MG63 (cell line): ENCODE measurements around the gene MIEF2. TPM values are rescaled to one million over a fixed set of nuclear protein-coding genes. Genes with fewer than 3 reads are reported as not detected.
"Not testable (repeated sequence)": the region's sequence is repeated elsewhere in the genome, so short reads cannot be mapped to it uniquely, and the experiment has no call there.

Experiments
- DNase-seq: peaks from one replicate; pipeline ENCODE4 v3.0.0-alpha.2; 2020
- H3K27me3 ChIP-seq: fragments of 250-450 bp; sonication (Bioruptor Pico); 2 replicates; pipeline ENCODE4 v1.5.1; 2020; ENCODE audit warnings: mild to moderate bottlenecking, moderate library complexity
- H3K36me3 ChIP-seq: fragments of 250-450 bp; sonication (Bioruptor Pico); 2 replicates; pipeline ENCODE4 v1.5.1; 2020; ENCODE audit warnings: mild to moderate bottlenecking, moderate library complexity
- H3K4me3 ChIP-seq: fragments of 250-450 bp; sonication (Bioruptor Pico); 2 replicates; pipeline ENCODE4 v1.5.1; 2020; ENCODE audit warnings: mild to moderate bottlenecking, moderate library complexity
- H3K9me3 ChIP-seq: fragments of 250-450 bp; sonication (Bioruptor Pico); 2 replicates; pipeline ENCODE4 v1.5.1; 2020; ENCODE audit warnings: mild to moderate bottlenecking, moderate library complexity
- total RNA-seq: library from RNA; depleted of rRNA; stranded (reverse); fragments of >200 nt; shearing (Covaris generic); gene quantifications from 2 replicates; pipeline ENCODE4 v1.2.3, GENCODE V29; 2014; ENCODE audit warnings: low replicate concordance; rRNA removed

Gene MIEF2
- total RNA-seq = 3.2 and 19.9 TPM in 2 replicates

DNA sequence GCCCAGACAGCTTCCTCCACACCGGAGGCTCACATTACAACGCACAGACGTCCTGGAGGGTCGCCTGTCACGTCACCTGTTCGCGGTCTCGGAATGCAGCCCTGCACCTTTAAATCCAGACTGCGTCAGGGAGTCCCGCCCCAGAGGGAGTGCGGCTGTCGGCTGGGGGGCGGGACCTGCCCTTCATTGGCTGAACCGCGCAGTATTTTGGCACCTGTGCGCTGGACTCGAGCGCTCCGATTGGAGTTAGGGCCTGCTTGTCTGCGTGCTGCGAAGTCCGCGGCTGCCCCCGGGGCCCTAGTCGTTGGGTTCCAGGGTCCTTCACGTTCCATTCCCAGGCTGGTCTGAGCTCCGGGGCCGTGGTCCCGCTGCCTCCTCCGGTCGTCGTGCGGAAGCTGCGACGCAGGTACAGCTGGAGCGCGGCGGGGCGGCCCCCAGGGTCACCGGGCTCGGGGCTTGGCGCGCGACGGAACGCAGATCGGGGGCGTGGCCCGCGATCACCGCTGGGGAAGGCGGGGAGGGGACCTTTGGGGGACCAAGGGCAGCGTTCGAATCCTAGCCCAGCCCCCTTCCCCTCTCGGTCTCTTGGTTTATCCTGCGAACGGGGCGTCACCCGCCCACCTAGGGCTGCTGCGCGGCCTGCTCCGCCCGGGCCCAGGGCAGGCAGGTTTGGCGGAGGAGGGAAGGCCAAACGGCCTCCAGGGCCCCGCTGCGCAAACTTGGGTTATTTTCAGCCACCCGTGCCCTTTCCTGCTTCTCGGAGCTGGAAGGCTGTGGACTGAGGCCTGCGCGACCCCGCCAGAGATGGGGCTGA lies at the start of gene MIEF2:
Gene MIEF2 (plus strand): TSS at position 331 of the 814 bp plus-strand sequence. CDS start 2,059 bp downstream, outside the sequence.
- peak; percentile 91 for DNase-seq
- no peaks in the 10 kb centered on the region for H3K27me3 ChIP-seq
- H3K9me3 ChIP-seq = no peaks in the 10 kb centered on the region
- H3K36me3 ChIP-seq = peaks cover 3% of the 10 kb centered on the region
- H3K4me3 ChIP-seq = peak within 1 kb of the TSS; percentile 75

DNA sequence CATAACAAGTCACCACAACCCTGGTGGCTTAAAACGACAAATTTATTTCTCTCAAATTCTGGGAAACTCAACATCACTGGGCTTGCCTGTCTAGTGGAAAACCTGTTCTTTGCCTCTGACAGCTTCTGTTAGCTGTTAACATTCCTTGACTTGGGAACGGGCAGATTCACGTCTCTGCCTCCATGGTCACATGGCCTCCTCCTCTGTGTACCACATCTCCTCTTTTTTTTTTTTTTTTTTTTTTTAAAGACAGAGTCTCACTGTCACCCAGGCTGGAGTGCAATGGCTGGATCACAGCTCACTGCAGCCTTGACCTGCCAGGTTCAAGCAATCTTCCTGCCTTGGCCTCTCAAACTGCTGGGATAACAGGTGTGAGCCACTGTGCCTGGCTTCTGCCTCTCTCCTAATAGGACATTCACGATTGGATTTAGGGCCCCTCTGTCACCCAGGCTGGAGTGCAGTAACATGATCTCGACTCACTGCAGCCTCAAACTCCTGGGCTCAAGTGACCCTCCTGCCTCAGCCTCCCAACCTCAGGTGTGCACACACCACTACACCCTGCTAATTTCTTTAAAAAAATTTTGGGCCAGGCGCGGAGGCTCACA lies 46.7 kb upstream of the MIEF2 start:
- Histone ChIP-seq H3K4me3 (no peak overlapping the region), H3K36me3 (peaks cover 3% of the 10 kb centered on the region; the same call in 1 of the 2 replicates), H3K27me3 (no peaks in the 10 kb centered on the region), H3K9me3 (no peaks in the 10 kb centered on the region)
- DNase-seq = no peak

- DNase-seq, H3K9me3 ChIP-seq, H3K4me3 ChIP-seq, H3K27me3 ChIP-seq, H3K36me3 ChIP-seq: not testable (repeated sequence)
Measured at GRCh38 chr17:18216906-18217305, 43.6 kb upstream of the MIEF2 start.

DNA sequence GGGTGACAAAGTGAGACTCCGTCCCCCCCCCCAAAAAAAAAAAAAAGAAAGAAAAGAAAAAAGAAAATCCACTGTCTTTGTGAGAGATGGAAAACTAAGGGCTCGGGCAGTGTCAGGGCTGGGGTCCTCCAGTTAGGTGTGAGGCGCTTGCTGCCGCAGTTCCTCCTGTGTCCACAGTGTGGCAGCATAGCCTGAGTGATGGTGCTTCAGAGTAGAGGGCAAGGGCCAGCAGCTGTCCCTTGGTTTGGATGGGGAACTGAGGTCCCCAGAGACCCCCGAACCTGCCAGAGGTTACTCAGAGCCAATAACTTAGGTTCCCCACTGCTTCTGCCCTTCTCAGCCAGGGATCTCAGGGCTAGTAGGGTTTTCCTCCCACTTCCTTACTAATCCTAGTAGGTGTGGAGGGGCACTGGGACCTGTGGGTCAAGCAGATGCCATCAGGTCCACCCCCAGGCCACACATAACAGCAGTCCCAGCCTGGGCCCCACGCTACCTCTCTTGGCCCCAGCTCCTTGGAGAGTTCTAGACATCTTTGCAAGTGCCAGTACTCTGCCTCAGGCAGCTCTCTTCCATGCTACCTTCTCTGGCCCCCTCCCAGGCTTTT lies 42.9 kb upstream of the MIEF2 start:
- no peaks in the 10 kb centered on the region for H3K27me3 ChIP-seq
- DNase-seq = peak; percentile 46
- H3K9me3 ChIP-seq = no peaks in the 10 kb centered on the region
- no peaks in the 10 kb centered on the region for H3K36me3 ChIP-seq
- H3K4me3 ChIP-seq = no peak overlapping the region

GRCh38 chr17:18218756-18219415 lies 41.6 kb upstream of the MIEF2 start:
- H3K27me3 ChIP-seq = no peaks in the 10 kb centered on the region
- no peaks in the 10 kb centered on the region for H3K36me3 ChIP-seq
- no peak overlapping the region for H3K4me3 ChIP-seq
- no peaks in the 10 kb centered on the region for H3K9me3 ChIP-seq
- peak; percentile 62 for DNase-seq

DNA sequence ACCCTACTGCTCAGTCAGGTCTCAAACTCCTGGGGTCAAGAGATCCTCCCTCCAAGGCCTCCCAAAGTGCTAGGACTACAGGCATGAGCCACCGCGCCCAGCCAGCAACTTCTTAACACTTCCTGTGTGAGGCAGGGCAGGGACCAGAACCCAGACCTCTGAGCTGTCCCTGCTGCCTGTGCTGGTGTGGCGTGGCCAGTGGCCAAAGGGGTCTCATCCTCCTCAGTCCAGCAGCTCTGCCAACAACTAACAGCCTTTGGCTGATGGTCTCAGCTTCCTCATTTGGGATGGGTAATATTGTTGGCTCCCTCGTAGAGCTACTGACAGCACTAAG lies 36.4 kb upstream of the MIEF2 start:
- no peaks in the 10 kb centered on the region for H3K27me3 ChIP-seq
- no peak for DNase-seq
- no peak overlapping the region for H3K4me3 ChIP-seq
- no peaks in the 10 kb centered on the region for H3K9me3 ChIP-seq
- no peaks in the 10 kb centered on the region for H3K36me3 ChIP-seq

DNA sequence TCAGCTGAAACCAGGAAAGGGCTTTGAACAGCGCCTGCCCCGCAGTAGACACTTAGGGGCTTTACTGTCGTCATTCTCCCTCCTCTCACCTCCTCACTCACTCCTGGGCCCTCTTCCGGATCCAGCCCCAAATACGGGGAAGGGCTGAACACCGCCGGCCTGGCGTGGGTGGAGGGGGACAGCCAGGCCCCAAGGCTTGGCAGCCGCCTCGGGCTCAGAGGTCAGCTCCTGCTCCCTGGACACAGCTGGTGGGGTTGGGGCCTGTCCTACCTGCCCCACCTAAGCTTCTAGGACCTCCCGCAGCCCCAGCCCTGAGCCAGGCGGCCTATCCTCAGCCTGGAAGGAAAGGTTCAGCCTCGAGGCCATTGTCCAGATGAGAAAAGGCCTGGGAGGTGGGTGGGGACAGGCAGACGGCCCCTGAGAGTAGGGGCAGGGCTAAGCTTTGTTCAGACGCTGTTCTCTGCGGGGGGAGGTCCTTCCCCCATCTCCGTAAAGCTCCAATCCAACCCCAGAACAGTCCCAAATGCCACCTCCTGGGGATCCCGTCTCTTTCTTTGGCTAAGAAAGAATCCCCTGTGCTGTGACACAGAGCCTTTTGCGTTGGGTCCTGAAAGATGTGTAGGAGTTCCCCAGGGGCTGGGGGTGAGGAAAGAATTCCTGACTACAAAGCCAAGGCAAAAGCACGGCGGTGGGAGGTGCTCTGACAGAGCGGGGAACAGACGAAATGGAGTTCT lies 35.9 kb upstream of the MIEF2 start:
- Histone ChIP-seq H3K36me3 (no peaks in the 10 kb centered on the region), H3K27me3 (no peaks in the 10 kb centered on the region), H3K9me3 (no peaks in the 10 kb centered on the region), H3K4me3 (peak overlapping the region; percentile 33)
- no peak for DNase-seq

DNA sequence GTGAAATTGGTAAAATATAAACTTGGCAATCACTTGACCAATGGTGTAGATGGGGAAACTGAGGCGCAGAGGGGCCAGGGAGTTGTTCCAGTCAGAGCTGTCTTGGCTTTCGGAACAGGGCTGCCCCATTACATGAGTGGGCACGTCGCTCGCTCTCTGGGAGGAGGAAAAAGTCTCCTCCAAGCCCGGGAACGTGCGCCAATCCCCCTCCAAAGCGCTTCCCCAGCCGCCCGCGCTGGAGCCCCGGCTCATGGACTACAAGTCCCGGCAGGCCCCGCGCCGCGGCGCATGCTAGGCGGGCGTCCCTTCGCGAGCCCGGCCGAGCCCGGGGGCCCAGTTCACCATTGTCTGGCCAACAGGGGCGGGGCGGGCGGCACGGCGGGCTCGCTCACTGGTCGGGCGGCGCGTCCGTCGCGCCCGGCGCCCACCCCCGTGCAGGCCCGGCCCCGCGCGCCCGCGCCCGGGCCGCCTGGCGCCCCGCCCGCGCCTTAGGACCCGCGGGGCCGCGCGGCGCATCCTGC lies 35.3 kb upstream of the MIEF2 start, which contains the start of gene LLGL1:
Gene LLGL1 (plus strand): TSS at position 515 of the 521 bp plus-strand sequence. CDS start 48 bp downstream, outside the sequence.
- H3K9me3 ChIP-seq = no peaks in the 10 kb centered on the region
- H3K27me3 ChIP-seq = no peaks in the 10 kb centered on the region
- DNase-seq = peak; percentile 92
- peak within 1 kb of the TSS; percentile 59 for H3K4me3 ChIP-seq
- no peaks in the 10 kb centered on the region for H3K36me3 ChIP-seq

DNA sequence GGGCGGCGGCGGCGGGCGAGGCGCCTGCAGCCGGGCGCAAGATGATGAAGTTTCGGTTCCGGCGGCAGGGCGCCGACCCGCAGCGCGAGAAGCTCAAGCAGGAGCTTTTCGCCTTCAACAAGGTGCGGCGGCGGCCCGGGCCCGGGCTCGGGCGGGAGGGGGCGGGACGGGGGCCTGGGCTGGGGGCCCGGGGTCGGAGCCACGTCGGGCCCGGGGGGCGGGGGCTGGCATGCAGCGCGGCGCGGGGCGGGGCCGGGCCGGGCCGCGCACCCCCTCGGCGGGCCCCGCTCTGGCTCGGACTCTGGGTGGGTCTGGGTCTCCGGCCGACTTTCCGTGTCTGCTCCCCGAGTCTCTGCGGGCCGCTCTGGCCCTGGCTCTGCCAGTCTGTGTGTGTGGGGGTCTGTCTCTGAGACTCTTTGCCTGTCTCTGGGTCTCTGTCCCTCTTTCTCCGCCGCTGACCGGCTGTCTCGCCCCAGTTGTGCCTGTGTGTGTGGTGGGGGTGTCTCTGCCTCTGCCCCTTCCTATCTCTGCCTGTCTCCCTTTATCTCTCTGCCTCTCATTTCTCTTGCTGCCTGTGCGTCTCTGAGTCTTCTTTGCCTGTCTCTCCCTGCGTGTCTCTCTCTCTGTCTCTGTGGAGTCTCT lies 34.7 kb upstream of the MIEF2 start:
- Histone ChIP-seq H3K27me3 (no peaks in the 10 kb centered on the region), H3K4me3 (peak overlapping the region; percentile 59), H3K9me3 (no peaks in the 10 kb centered on the region), H3K36me3 (no peaks in the 10 kb centered on the region)
- DNase-seq = no peak

- no peaks in the 10 kb centered on the region for H3K27me3 ChIP-seq
- no peaks in the 10 kb centered on the region for H3K9me3 ChIP-seq
- H3K4me3 ChIP-seq = peak overlapping the region; percentile 59
- H3K36me3 ChIP-seq = no peaks in the 10 kb centered on the region
- no peak for DNase-seq
Measured at GRCh38 chr17:18226284-18226945, 34.0 kb upstream of the MIEF2 start.

- H3K27me3 ChIP-seq = no peaks in the 10 kb centered on the region
- no peak for DNase-seq
Measured at GRCh38 chr17:18227635-18228034, 32.8 kb upstream of the MIEF2 start.

DNA sequence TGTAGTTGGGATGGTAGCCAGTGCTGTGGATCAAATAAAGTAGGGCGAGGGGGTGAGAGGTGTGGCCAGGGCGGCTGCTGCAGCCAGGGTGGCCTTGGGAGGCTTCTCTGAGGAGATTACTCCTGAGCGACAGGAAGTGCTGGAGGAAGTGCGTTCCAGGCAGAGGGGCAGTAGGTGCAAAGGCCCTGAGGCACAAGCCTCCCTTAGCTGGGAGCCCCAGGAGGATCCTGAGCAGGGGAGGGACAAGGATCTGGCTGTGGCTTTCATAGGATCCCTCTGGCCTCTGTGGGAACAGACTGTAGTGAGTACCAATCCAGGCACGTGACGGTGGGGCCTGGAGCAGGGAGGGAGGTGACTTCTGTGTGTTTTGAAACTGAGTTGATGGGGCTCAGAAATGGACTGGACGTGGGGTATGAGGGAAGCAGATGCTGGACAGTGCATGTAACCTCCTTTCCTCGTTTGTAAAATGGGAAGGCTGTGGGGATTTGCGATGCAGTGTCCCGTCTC lies 32.2 kb upstream of the MIEF2 start:
- no peak for DNase-seq
- no peaks in the 10 kb centered on the region for H3K36me3 ChIP-seq
- no peaks in the 10 kb centered on the region for H3K27me3 ChIP-seq
- H3K9me3 ChIP-seq = no peaks in the 10 kb centered on the region
- H3K4me3 ChIP-seq = no peak overlapping the region

More at GRCh38 chr17:18227635-18228034, 32.8 kb upstream of the MIEF2 start:
- no peak overlapping the region for H3K4me3 ChIP-seq
- H3K9me3 ChIP-seq = no peaks in the 10 kb centered on the region
- H3K36me3 ChIP-seq = no peaks in the 10 kb centered on the region

GRCh38 chr17:18229254-18229653 lies 31.2 kb upstream of the MIEF2 start:
- no peak for DNase-seq

GRCh38 chr17:18229771-18230170 lies 30.7 kb upstream of the MIEF2 start:
- no peaks in the 10 kb centered on the region for H3K36me3 ChIP-seq
- DNase-seq = no peak
- no peaks in the 10 kb centered on the region for H3K9me3 ChIP-seq
- no peaks in the 10 kb centered on the region for H3K27me3 ChIP-seq
- H3K4me3 ChIP-seq = no peak overlapping the region

More at GRCh38 chr17:18229254-18229653, 31.2 kb upstream of the MIEF2 start:
- Histone ChIP-seq H3K27me3 (no peaks in the 10 kb centered on the region), H3K36me3 (no peaks in the 10 kb centered on the region), H3K4me3 (no peak overlapping the region), H3K9me3 (no peaks in the 10 kb centered on the region)
